Mammary epithelial cell (primary cell): ENCODE data around the gene CHST15.

Experiments
- EZH2 ChIP-seq: IDR thresholded peaks from 2 replicates; pipeline ENCODE4 v1.6.1; 2012; ENCODE audit warnings: low read length, inconsistent platforms, borderline replicate concordance
- TF ChIP-seq, protein P1 (sequence below), 2 donors: IDR thresholded peaks in 1 of 2; conservative IDR thresholded peaks in 1 of 2; 2 replicates each; pipeline ENCODE4 v1.5.1; 2011 to 2012; ENCODE audit warnings: inconsistent platforms in 2 of 2, low read length in 2 of 2, mild to moderate bottlenecking in 2 of 2, control low read depth in 1 of 2, low read depth in 1 of 2; ENCODE audit not compliant: insufficient read depth in 1 of 2; ENCODE audit errors: extremely low read depth in 1 of 2

- TF ChIP-seq, protein P1, sequence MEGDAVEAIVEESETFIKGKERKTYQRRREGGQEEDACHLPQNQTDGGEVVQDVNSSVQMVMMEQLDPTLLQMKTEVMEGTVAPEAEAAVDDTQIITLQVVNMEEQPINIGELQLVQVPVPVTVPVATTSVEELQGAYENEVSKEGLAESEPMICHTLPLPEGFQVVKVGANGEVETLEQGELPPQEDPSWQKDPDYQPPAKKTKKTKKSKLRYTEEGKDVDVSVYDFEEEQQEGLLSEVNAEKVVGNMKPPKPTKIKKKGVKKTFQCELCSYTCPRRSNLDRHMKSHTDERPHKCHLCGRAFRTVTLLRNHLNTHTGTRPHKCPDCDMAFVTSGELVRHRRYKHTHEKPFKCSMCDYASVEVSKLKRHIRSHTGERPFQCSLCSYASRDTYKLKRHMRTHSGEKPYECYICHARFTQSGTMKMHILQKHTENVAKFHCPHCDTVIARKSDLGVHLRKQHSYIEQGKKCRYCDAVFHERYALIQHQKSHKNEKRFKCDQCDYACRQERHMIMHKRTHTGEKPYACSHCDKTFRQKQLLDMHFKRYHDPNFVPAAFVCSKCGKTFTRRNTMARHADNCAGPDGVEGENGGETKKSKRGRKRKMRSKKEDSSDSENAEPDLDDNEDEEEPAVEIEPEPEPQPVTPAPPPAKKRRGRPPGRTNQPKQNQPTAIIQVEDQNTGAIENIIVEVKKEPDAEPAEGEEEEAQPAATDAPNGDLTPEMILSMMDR (conservative IDR thresholded peaks at IDR 0.05 in 1 of 2, IDR thresholded peaks at IDR 0.05 in 1 of 2; ENCODE audit: extremely low read depth in 1 of 2, insufficient read depth in 1 of 2, low read depth in 1 of 2, low read length in 2 of 2): no peak
- TF ChIP-seq EZH2: no peak
Measured at GRCh38 chr10:124087672-124088634, 5.4 kb downstream of the CHST15 start.
